Tibial artery (tissue), 4 donors: ENCODE measurements around the gene ANTXR2.

Experiments
- DNase-seq, 2 donors: peaks; one replicate each; pipeline ENCODE4 v3.0.0-alpha.2; 2019
- H3K27ac ChIP-seq, 2 donors: fragments of 200-600 bp; sonication (generic) in 1 of 2; 1 replicate in 1 of 2; 2 replicates in 1 of 2; pipeline ENCODE4 v1.5.1; 2018 to 2019; ENCODE audit warnings: mild to moderate bottlenecking in 1 of 2
- H3K27me3 ChIP-seq, 2 donors: fragments of 200-600 bp; sonication (generic) in 1 of 2; one replicate each; pipeline versions ENCODE4 v1.5.1 to v1.6.0; 2016 to 2019
- H3K36me3 ChIP-seq, 3 donors: fragments of 200-600 bp; sonication (generic) in 2 of 3; one replicate each; pipeline ENCODE4 v1.5.1; 2016 to 2019; ENCODE audit warnings: mild to moderate bottlenecking in 2 of 3
- H3K4me1 ChIP-seq, 4 donors: fragments of 200-600 bp; sonication (generic) in 2 of 4; 1 replicate in 3 of 4; 2 replicates in 1 of 4; pipeline ENCODE4 v1.5.1; 2016 to 2019
- H3K4me3 ChIP-seq, 2 donors: fragments of 200-600 bp; sonication (generic) in 1 of 2; 1 replicate in 1 of 2; 2 replicates in 1 of 2; pipeline ENCODE4 v1.5.1; 2018 to 2019; ENCODE audit warnings: mild to moderate bottlenecking in 2 of 2
- H3K9me3 ChIP-seq, 3 donors: fragments of 200-600 bp; sonication (generic) in 1 of 3; one replicate each; pipeline ENCODE4 v1.5.1; 2016 to 2019
- CTCF ChIP-seq, 2 experiments: fragments of 200-600 bp in 1 of 2; fragments of 450-650 bp in 1 of 2; IDR thresholded peaks; one replicate each; pipeline ENCODE4 v1.5.1; 2017 to 2019; ENCODE audit warnings: antibody characterized with exemption in 2 of 2, mild to moderate bottlenecking in 1 of 2, moderate library complexity in 1 of 2
- intact Hi-C: fragments of 100-400 bp; cut with DNase I; formaldehyde crosslinking; loops from one replicate; pipeline ENCODE4 v1.15.0; 2023; ENCODE audit warnings: low total_unique reads

Gene ANTXR2

GRCh38 chr4:80012291-80012690, 60.7 kb downstream of the ANTXR2 start:
- intact Hi-C loops: no loop called here
- DNase-seq: no peak
- no peaks in the 10 kb centered on the region for H3K27me3 ChIP-seq
- TF ChIP-seq CTCF (IDR thresholded peaks at IDR 0.05): no peak
- H3K36me3 ChIP-seq: peaks cover 10 to 24% (median 11%) of the 10 kb centered on the region in 3 donors
- H3K4me3 ChIP-seq: no peak overlapping the region
- H3K27ac ChIP-seq: peak overlapping the region; percentile 33 to 38
- no peaks in the 10 kb centered on the region for H3K9me3 ChIP-seq
- H3K4me1 ChIP-seq: peaks cover 0 to 19% (median 0%) of the 10 kb centered on the region in 4 donors

- Histone ChIP-seq H3K4me3 (no peak overlapping the region), H3K36me3 (peaks cover 5 to 23% (median 16%) of the 10 kb centered on the region in 3 donors)
- no peak for DNase-seq
Observed at GRCh38 chr4:80011636-80012236, 61.3 kb downstream of the ANTXR2 start.

GRCh38 chr4:80010316-80010715, 62.7 kb downstream of the ANTXR2 start:
- Histone ChIP-seq H3K9me3 (no peaks in the 10 kb centered on the region), H3K4me1 (peaks cover 0 to 18% (median 0%) of the 10 kb centered on the region in 4 donors), H3K27ac (no peak overlapping the region), H3K4me3 (no peak overlapping the region), H3K36me3 (peaks cover 3 to 24% (median 17%) of the 10 kb centered on the region in 3 donors), H3K27me3 (no peaks in the 10 kb centered on the region)
- TF ChIP-seq CTCF (IDR thresholded peaks at IDR 0.05): no peak
- intact Hi-C loops: no loop called here
- no peak for DNase-seq

More at GRCh38 chr4:80011636-80012236, 61.3 kb downstream of the ANTXR2 start:
- H3K27ac ChIP-seq: peak overlapping the region; percentile 33 to 38
- TF ChIP-seq CTCF (IDR thresholded peaks at IDR 0.05): no peak
- H3K9me3 ChIP-seq: no peaks in the 10 kb centered on the region
- peaks cover 0 to 21% (median 0%) of the 10 kb centered on the region in 4 donors for H3K4me1 ChIP-seq
- intact Hi-C loops: no loop called here
- H3K27me3 ChIP-seq: no peaks in the 10 kb centered on the region

- peaks cover 0 to under 1% (median 0%) of the 10 kb centered on the region in 3 donors for H3K9me3 ChIP-seq
- DNase-seq: no peak
- H3K4me3 ChIP-seq: no peak overlapping the region
- no peak overlapping the region for H3K27ac ChIP-seq
- H3K27me3 ChIP-seq: no peaks in the 10 kb centered on the region
- no peak for TF ChIP-seq CTCF (IDR thresholded peaks at IDR 0.05)
- peaks cover 6 to 23% (median 19%) of the 10 kb centered on the region in 3 donors for H3K36me3 ChIP-seq
- intact Hi-C loops: no loop called here
- peaks cover 0 to 16% (median 0%) of the 10 kb centered on the region in 4 donors for H3K4me1 ChIP-seq
Observed at GRCh38 chr4:80009806-80010205, 63.2 kb downstream of the ANTXR2 start.

- Histone ChIP-seq H3K4me3 (no peak overlapping the region), H3K27ac (no peak overlapping the region), H3K27me3 (no peaks in the 10 kb centered on the region), H3K9me3 (peaks cover 0 to 7% (median 6%) of the 10 kb centered on the region in 3 donors), H3K4me1 (peaks cover 0 to 16% (median 0%) of the 10 kb centered on the region in 4 donors), H3K36me3 (peaks cover 12 to 23% (median 22%) of the 10 kb centered on the region in 3 donors)
- DNase-seq: no peak
- intact Hi-C loops: no loop called here
- no peak for TF ChIP-seq CTCF (IDR thresholded peaks at IDR 0.05)
Observed at GRCh38 chr4:80008971-80009370, 64.1 kb downstream of the ANTXR2 start.
